GM23248 (cell line): ENCODE results near the gene DGAT2. TPM values are rescaled to one million over a fixed set of nuclear protein-coding genes. Genes with fewer than 3 reads are reported as not detected.

ENCODE experiments used
- DNase-seq: peaks from one replicate; pipeline ENCODE4 v3.0.0-alpha.2; 2015
- H2AFZ ChIP-seq: fragments of 200-600 bp; sonication (generic); 2 replicates; pipeline ENCODE4 v1.6.1; 2016; ENCODE audit warnings: antibody characterized with exemption
- H3F3A ChIP-seq: fragments of 200-600 bp; sonication (generic); 2 replicates; pipeline ENCODE4 v1.6.1; 2016; ENCODE audit warnings: mild to moderate bottlenecking, antibody characterized with exemption, mixed run types; ENCODE audit not compliant: insufficient read depth
- H3K27ac ChIP-seq: fragments of 200-600 bp; sonication (generic); 2 replicates; pipeline ENCODE4 v1.5.1; 2016; ENCODE audit warnings: mild to moderate bottlenecking
- H3K27me3 ChIP-seq: fragments of 200-600 bp; sonication (generic); replicated peaks from 2 replicates; pipeline ENCODE4 v1.6.1; 2016; ENCODE audit warnings: mild to moderate bottlenecking; ENCODE audit not compliant: insufficient read depth
- H3K36me3 ChIP-seq: fragments of 200-600 bp; sonication (generic); 2 replicates; pipeline ENCODE4 v1.6.1; 2016; ENCODE audit warnings: low read depth, mild to moderate bottlenecking
- H3K4me1 ChIP-seq: fragments of 200-600 bp; sonication (generic); 2 replicates; pipeline ENCODE4 v1.6.1; 2016; ENCODE audit warnings: mild to moderate bottlenecking; ENCODE audit not compliant: insufficient read depth
- H3K4me2 ChIP-seq: fragments of 200-600 bp; sonication (generic); one replicate; pipeline ENCODE4 v1.6.1; 2016; ENCODE audit warnings: mild to moderate bottlenecking; ENCODE audit not compliant: unreplicated experiment
- H3K4me3 ChIP-seq: fragments of 200-600 bp; sonication (generic); 2 replicates; pipeline ENCODE4 v1.5.1; 2016; ENCODE audit warnings: mild to moderate bottlenecking
- H3K79me2 ChIP-seq: fragments of 200-600 bp; sonication (generic); 2 replicates; pipeline ENCODE4 v1.6.1; 2016; ENCODE audit warnings: mild to moderate bottlenecking; ENCODE audit not compliant: insufficient read depth
- H3K9ac ChIP-seq: fragments of 200-600 bp; sonication (generic); 2 replicates; pipeline ENCODE4 v1.6.1; 2016; ENCODE audit warnings: mild to moderate bottlenecking
- H3K9me2 ChIP-seq: fragments of 200-600 bp; sonication (generic); 2 replicates; pipeline ENCODE4 v1.6.1; 2016; ENCODE audit warnings: mixed run types, mild to moderate bottlenecking, moderate library complexity; ENCODE audit not compliant: insufficient read depth
- H3K9me3 ChIP-seq: fragments of 200-600 bp; sonication (generic); one replicate; pipeline ENCODE4 v1.6.1; 2017; ENCODE audit warnings: low read depth
- H4K20me1 ChIP-seq: fragments of 200-600 bp; sonication (generic); 2 replicates; pipeline ENCODE4 v1.6.0; 2016; ENCODE audit not compliant: insufficient read depth
- EZH2 ChIP-seq: fragments of 200-600 bp; sonication (generic); IDR thresholded peaks from 2 replicates; pipeline ENCODE4 v1.6.1; 2018; ENCODE audit warnings: antibody characterized with exemption, mild to moderate bottlenecking; ENCODE audit not compliant: insufficient read depth, poor library complexity, severe bottlenecking
- EZH2phosphoT487 ChIP-seq: fragments of 200-600 bp; sonication (generic); IDR thresholded peaks from 2 replicates; pipeline ENCODE4 v1.6.1; 2018; ENCODE audit warnings: antibody characterized with exemption, moderate library complexity, mild to moderate bottlenecking, low read depth; ENCODE audit not compliant: insufficient read depth
- WGBS, 2 experiments: methylation state at CpG; one replicate each; pipeline ENCODE4 v1.1.6; 2015 to 2017; ENCODE audit warnings: low lambda C conversion rate in 2 of 2, low coverage in 1 of 2; ENCODE audit errors: missing lambda C conversion rate in 2 of 2; 5-methylcytosine and 5-hydroxymethylcytosine counted together
- in situ Hi-C: fragments of 300-500 bp; cut with MboI; formaldehyde crosslinking; loops from 2 replicates; pipeline ENCODE4 v1.15.0; 2020
- polyA plus RNA-seq: library from polyadenylated mRNA; unstranded; fragments of >200 nt; fragmentation: Nextera tagmentation; extraction: Ambion mirVana; gene quantifications from 2 replicates; pipeline ENCODE4 v1.2.1, GENCODE V29; 2016
- total RNA-seq: library from RNA; depleted of rRNA; stranded (reverse); fragments of >200 nt; shearing (Covaris generic); gene quantifications from 2 replicates; pipeline ENCODE4 v1.2.3, GENCODE V29; 2014

DGAT2 gene
- total and polyA plus RNA-seq, 2 experiments from 2014 or later, result 7.5 to 7.6 TPM

DNA sequence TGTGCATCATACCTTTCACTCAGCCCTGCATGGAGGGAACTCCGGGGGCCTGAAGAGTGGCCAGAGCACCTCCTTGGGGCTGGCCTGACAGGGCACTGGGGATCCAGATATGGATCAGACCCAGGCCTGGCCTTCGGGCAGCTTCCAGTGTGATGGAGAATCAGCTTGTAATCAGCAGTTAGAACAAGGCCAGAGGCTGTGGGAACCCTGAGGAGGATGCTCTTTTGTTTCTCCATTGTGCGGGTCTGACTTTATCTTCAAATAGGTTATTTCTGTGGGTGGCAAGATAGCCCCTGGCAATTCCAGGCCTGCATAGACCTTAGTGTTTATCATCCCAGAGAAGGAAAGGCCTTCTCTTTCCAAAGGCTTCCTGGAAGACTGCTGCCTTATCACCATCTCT, 12.3 kb downstream of the DGAT2 start:
- TF ChIP-seq EZH2phosphoT487, result no peak
- in situ Hi-C loops, result no loop called here
- H3F3A ChIP-seq, result no peaks in the 10 kb centered on the region
- no peak overlapping the region for H3K27ac ChIP-seq
- H3K4me2 ChIP-seq, result no peak overlapping the region
- H3K9me2 ChIP-seq, result no peaks in the 10 kb centered on the region
- WGBS, 2 experiments, result 63 to 81% methylated on average over 3 of the region's 3 CpGs
- DNase-seq, result no peak
- H3K9ac ChIP-seq, result no peak overlapping the region
- H3K27me3 ChIP-seq, result no peaks in the 10 kb centered on the region
- no peak overlapping the region for H3K4me3 ChIP-seq
- H2AFZ ChIP-seq, result no peak overlapping the region
- H3K79me2 ChIP-seq, result no peaks in the 10 kb centered on the region
- peaks cover 14% of the 10 kb centered on the region; the same call in 1 of the 2 replicates for H3K4me1 ChIP-seq
- no peaks in the 10 kb centered on the region for H3K9me3 ChIP-seq
- no peaks in the 10 kb centered on the region for H4K20me1 ChIP-seq
- no peaks in the 10 kb centered on the region for H3K36me3 ChIP-seq

DNA sequence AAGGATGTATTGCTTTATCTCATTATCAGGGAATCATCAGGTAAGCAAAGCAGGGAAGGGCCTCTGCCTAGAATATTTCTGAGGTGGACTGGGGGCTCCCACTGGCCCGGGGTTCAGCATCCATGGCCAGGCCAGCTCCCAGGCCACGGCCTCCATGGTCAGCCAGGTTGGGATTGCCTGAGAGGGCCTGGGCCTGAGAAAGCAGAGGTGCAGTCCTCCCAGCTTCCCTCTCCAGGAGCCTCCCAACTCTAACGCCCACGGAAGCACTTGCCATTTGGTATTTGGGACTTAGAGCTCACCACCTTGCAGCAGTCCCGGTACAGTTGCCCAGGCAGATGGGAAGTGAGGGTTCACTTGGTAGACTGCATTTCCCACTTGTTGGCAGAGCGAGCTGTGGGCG, 12.7 kb downstream of the DGAT2 start:
- DNase-seq, result no peak
- 90 to 93% methylated on average over 7 of the region's 7 CpGs for WGBS, 2 experiments
- Histone ChIP-seq H4K20me1 (no peaks in the 10 kb centered on the region), H3K9me3 (no peaks in the 10 kb centered on the region), H3K9ac (no peak overlapping the region), H3K79me2 (no peaks in the 10 kb centered on the region), H3K9me2 (no peaks in the 10 kb centered on the region), H3K4me2 (no peak overlapping the region), H3K36me3 (no peaks in the 10 kb centered on the region), H3F3A (no peaks in the 10 kb centered on the region), H3K27me3 (no peaks in the 10 kb centered on the region), H2AFZ (no peak overlapping the region), H3K4me3 (no peak overlapping the region), H3K4me1 (peaks cover 14% of the 10 kb centered on the region; the same call in 1 of the 2 replicates), H3K27ac (no peak overlapping the region)
- in situ Hi-C loops, result no loop called here
- TF ChIP-seq EZH2phosphoT487 (no peak), EZH2 (no peak)

- no peak overlapping the region for H2AFZ ChIP-seq
- no peaks in the 10 kb centered on the region for H3K9me2 ChIP-seq
- no peak overlapping the region for H3K4me2 ChIP-seq
- DNase-seq, result no peak
- TF ChIP-seq EZH2phosphoT487 (no peak), EZH2 (no peak)
- no peaks in the 10 kb centered on the region for H3K36me3 ChIP-seq
- no peak overlapping the region for H3K27ac ChIP-seq
- H3K9me3 ChIP-seq, result no peaks in the 10 kb centered on the region
- H3K4me3 ChIP-seq, result no peak overlapping the region
- no peak overlapping the region for H3K9ac ChIP-seq
- H3K79me2 ChIP-seq, result no peaks in the 10 kb centered on the region
- WGBS, 2 experiments, result 88 to 93% methylated on average over 9 of the region's 9 CpGs
- peaks cover 14% of the 10 kb centered on the region; the same call in 1 of the 2 replicates for H3K4me1 ChIP-seq
- no peaks in the 10 kb centered on the region for H3F3A ChIP-seq
- no peaks in the 10 kb centered on the region for H4K20me1 ChIP-seq
- in situ Hi-C loops, result no loop called here
- no peaks in the 10 kb centered on the region for H3K27me3 ChIP-seq
These were observed 13.3 kb downstream of the DGAT2 start for GRCh38 chr11:75781831-75782230.

DNA sequence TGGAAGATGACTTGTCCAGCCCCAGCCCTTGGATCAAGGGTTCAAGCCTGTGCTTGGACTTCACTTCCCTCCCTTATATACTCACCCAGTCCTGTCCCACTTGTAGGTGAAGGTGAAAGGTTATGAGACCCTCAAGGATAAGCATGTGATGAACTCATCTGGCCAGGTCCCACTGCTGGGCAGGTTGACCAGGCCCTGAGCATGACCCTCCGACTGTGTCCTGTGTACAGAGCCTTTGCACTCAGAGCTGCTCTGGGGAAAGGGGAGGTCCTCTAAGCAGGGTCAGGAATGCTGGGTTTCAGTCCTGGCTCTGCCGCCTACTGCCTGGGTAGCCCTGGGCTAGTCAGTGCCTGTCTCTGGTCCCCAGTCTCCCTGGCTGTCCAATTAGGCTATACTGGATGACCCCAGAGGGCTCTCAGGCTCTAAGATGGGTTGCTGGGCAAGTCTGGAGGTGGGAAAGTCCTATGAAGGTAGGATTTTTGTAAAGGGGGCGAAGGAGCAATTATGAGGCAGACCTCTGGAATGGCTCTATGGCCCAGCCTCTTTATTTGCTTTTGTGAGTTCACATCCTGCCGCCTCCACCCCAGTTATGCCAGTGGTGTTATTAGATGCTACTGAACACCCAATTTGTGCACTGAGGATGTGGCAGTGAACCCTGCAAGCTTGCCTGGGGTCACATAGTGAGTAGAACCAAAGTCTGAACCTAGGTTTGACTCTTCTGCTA, 14.1 kb downstream of the DGAT2 start:
- Histone ChIP-seq H2AFZ (no peak overlapping the region), H3K9ac (no peak overlapping the region), H3K27me3 (no peaks in the 10 kb centered on the region), H3K27ac (no peak overlapping the region), H3K9me3 (no peaks in the 10 kb centered on the region), H3K4me2 (no peak overlapping the region), H3K79me2 (no peaks in the 10 kb centered on the region), H3F3A (no peaks in the 10 kb centered on the region), H3K9me2 (no peaks in the 10 kb centered on the region), H3K4me1 (0 out of 2 replicates have a peak, but pooled peaks cover 8% of the 10 kb centered on the region), H4K20me1 (no peaks in the 10 kb centered on the region), H3K36me3 (no peaks in the 10 kb centered on the region), H3K4me3 (no peak overlapping the region)
- DNase-seq, result no peak
- in situ Hi-C loops, result no loop called here
- 91 to 95% methylated on average over 4 of the region's 4 CpGs for WGBS, 2 experiments
- no peak for TF ChIP-seq EZH2
- TF ChIP-seq EZH2phosphoT487, result no peak
